Fibroblast of pulmonary artery (primary cell): ENCODE results near the gene CTH.
"Not testable (repeated sequence)": the region's sequence is repeated elsewhere in the genome, so short reads cannot be mapped to it uniquely, and the experiment has no call there.

Experiments
- DNase-seq: peaks from one replicate; pipeline ENCODE4 v3.0.0-alpha.2; 2010; ENCODE audit warnings: low read depth
- H3K4me3 ChIP-seq: replicated peaks from 2 replicates; pipeline ENCODE4 v1.5.1; 2011; ENCODE audit warnings: low read depth, mild to moderate bottlenecking, control low read depth, low read length, moderate library complexity
- TF ChIP-seq, protein P1 (sequence below): IDR thresholded peaks from 2 replicates; pipeline ENCODE4 v1.5.1; 2011; ENCODE audit warnings: mild to moderate bottlenecking, control low read depth, low read length, inconsistent platforms; ENCODE audit errors: missing control alignments

The CTH gene

DNA sequence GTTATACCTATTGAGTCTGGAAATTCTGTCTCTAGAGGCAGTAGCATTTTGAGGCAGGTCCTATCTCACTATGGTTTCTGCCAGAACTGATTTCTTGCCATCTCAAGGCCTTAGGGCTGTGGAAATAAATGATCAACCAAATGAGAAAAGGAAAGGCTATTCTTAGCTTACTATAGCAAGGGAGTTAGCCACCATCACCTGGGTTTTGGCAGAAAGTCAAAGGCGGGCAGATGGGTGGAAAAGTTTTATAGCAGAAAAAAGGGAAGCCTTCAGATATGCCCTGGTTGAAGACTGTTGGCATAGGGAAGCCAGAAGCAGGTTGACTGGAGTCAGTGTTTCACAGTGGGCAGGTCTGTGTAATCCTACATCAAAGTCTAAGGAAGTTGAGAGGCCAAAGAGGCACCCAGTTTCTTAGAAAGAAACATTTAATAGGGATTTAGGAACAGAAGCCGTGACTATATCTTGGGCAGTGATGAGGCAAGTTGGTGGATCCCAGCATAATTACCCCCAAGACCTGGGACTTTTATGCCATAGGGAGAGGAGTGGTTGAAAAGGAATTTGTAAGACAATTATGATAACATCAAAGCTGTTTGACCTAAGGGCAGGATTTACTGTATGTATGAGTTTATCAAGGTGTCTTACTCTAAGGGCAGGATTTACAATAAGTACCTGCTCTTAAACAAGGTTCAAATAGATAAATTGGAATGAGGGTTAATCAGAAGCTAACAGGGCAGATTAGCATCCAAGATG, 29.7 kb downstream of the CTH start:
- no peak overlapping the region for H3K4me3 ChIP-seq
- TF ChIP-seq, protein P1, sequence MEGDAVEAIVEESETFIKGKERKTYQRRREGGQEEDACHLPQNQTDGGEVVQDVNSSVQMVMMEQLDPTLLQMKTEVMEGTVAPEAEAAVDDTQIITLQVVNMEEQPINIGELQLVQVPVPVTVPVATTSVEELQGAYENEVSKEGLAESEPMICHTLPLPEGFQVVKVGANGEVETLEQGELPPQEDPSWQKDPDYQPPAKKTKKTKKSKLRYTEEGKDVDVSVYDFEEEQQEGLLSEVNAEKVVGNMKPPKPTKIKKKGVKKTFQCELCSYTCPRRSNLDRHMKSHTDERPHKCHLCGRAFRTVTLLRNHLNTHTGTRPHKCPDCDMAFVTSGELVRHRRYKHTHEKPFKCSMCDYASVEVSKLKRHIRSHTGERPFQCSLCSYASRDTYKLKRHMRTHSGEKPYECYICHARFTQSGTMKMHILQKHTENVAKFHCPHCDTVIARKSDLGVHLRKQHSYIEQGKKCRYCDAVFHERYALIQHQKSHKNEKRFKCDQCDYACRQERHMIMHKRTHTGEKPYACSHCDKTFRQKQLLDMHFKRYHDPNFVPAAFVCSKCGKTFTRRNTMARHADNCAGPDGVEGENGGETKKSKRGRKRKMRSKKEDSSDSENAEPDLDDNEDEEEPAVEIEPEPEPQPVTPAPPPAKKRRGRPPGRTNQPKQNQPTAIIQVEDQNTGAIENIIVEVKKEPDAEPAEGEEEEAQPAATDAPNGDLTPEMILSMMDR: no peak
- DNase-seq: no peak

DNA sequence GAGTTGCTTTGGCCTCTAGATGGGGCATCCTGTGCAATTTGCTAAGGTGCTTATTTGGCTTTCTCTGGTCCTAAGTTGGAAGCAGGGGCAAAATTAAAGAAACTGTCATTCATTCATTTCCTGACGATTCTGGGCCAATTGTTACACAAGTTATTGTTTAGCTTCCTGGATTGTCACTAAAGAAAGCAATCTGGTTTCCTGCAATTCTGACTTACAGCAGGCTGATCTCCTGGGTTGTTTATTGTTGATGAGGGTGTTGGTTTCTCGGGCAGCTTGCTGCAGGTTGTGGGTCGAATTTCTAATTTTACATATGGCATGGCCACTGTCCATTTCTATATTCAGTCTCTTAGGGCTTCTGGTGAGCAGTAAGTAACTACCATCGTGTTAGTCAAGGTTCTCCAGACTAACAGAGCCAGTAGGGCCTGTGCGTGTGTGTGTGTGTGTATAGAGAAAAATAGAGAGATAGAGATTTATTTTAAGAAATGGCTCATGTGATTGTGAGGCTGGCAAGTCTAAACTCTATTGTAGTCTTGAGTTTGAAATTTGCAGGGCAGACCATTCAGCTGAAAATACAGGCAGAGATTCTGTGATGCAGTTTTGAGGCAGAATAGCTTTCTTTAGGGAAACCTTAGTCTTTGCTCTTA, 30.4 kb downstream of the CTH start:
- TF ChIP-seq, protein P1: no peak
- DNase-seq: peak; percentile 21
- H3K4me3 ChIP-seq: no peak overlapping the region

DNA sequence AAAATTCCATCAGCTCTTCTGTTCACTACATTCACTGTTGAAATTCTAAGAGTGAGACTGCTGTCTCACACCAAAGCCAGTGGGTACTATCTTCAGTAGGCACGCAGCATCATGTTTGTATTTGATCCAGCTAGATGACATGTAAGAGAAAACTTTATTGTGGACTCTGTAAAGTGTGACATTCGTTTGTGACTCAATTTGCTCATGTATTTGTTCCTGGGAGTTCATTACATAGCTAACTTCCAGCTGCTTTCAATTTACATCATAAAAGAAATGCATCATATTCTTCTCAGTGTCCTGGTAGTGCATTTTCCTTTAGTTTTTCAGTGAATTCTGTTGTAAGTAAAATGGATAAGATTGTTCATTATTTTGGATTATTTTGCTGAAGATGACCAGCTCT, 31.4 kb downstream of the CTH start:
- H3K4me3 ChIP-seq: no peak overlapping the region
- TF ChIP-seq, protein P1: no peak
- DNase-seq: no peak

DNA sequence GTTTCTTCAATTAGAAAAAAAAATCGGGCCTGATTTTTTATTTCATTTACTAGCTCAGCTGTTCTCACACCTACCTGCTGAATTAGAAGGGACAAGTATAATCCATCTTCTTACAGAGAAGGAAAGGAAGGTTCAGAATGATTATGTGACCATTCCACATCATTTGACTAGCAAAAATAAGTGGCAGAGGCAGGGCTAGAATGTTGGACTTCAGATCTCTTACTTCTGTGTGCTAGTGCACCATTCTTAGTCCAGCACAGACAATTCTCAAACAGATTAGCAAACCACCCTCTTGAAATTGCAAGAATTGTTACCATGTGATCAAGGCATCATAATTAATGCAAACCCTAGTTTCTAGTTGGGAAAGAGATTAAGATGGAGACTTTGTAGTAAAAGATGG, 32.7 kb downstream of the CTH start:
- DNase-seq: no peak
- H3K4me3 ChIP-seq: no peak overlapping the region
- TF ChIP-seq, protein P1: no peak

DNA sequence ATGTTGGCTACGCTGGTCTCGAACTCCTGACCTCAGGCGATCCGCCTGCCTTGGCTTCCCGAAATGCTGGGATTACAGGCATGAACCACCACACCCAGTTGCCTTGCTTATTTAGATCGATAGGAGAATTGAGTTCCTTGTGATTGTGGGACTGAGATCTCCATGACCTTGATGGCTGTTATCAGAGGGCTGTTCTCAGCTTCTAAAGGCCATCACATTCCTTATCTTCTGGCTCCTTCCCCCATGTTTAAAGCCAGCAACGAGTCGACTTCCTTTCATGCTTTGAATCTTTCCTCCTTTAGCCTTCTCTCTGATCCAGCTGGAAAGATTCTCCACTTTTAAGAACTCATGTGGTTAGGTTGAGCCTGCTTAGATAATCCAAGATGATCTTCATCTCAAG, 38.0 kb downstream of the CTH start:
- DNase-seq: no peak
- TF ChIP-seq, protein P1: no peak
- H3K4me3 ChIP-seq: no peak overlapping the region

DNA sequence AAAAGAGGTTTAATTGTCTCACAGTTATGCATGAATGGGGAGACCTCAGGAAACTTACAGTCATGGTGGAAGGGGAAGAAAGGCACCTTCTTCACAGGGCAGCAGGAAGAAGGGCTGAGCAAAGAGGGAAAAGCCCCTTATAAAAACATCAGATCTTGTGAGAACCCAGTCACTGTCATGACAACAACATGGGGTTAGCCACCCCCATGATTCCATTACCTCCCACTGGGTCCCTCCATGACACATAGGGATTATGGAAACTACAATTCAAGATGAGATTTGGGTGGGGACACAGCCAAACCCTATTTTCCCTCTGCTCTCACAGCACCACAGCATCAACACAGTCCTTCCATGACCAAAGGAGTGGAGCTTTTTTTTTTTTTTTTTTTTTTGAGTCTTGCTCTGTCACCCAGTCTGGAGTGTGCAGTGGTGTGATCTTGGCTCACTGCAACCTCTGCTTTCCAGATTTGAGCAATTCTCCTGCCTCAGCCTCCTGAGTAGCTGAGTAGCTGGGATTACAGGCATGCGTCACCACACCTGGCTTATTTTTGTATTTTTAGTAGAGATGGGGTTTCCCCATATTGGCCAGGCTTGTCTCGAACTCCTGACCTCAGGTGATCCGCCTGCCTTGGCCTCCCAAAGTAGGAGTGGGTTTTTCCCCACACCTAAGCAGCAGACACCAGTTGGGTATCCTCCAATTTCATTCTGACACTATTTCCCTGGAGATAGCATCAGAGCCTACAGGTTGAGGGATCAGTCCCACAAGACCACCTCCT, 41.3 kb downstream of the CTH start:
- not testable (repeated sequence) for DNase-seq, H3K4me3 ChIP-seq

DNA sequence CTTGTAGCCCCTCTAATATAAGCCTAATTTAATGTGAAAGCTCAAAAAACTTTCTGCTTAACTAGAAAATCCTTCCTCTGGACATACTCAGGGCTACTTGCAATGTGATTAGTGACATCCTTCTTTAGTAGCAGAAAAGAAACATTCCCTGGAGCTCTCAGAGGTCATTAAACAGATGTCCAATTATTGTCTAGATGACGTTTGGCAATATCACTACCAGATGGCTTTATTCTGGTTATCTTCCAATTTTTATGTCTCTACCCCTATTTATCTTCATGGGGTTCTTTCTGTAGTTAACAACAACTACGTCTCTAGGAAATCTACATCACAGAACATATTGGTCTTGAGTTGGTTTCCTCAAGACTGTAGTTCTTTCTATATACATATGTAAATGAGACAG, 44.2 kb downstream of the CTH start:
- no peak overlapping the region for H3K4me3 ChIP-seq
- no peak for DNase-seq
- TF ChIP-seq, protein P1: no peak
